ENCODE results near the gene SUPT4H1.

DNA sequence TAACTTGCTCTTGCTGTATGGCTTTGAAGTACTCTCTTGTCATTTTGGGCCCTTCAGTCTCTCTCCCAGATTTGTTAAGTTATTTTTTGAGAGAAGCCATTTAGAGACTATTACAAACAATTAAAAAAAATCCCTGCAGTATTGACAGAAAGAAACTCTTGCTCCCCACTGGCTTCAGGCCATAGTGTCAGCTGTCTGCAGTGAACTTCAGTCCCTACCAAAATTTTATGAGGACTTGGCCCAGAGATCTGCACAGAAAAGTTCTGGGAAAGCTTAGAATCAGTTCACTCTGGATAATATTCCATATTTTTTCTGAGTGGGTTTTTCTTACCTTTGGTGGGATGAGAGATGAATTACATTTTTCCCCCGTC lies 30.9 kb upstream of the SUPT4H1 start:
- TF ChIP-seq MEF2D (tag; conservative IDR thresholded peaks at IDR 0.05; ENCODE audit: low read depth) = no peak
- TF ChIP-seq YY1 (IDR thresholded peaks at IDR 0.05; ENCODE audit: borderline replicate concordance in 1 of 3, control insufficient read depth in 1 of 3, extremely low read depth in 1 of 3, insufficient read depth in 3 of 3, insufficient read length in 1 of 3, insufficient replicate concordance in 2 of 3, low read depth in 1 of 3, low read length in 2 of 3) = no peak
- no peak for TF ChIP-seq TAF1 (IDR thresholded peaks at IDR 0.05; ENCODE audit: control insufficient read depth, extremely low read depth, insufficient read depth, low read length, severe bottlenecking)
